Testis (tissue), 3 donors: Measurements from ENCODE around the gene CYYR1. TPM values are rescaled to one million over a fixed set of nuclear protein-coding genes. Genes with fewer than 3 reads are reported as not detected.

Source experiments
- DNase-seq: peaks from one replicate; pipeline ENCODE4 v3.0.0-alpha.2; 2019
- H3K27ac ChIP-seq, 2 donors: fragments of 200-600 bp; sonication (generic); one replicate each; pipeline ENCODE4 v1.5.1; 2019
- H3K27me3 ChIP-seq: fragments of 200-600 bp; sonication (generic); one replicate; pipeline ENCODE4 v1.5.1; 2019
- H3K36me3 ChIP-seq: fragments of 200-600 bp; sonication (generic); one replicate; pipeline ENCODE4 v1.5.1; 2017; ENCODE audit warnings: low read depth; ENCODE audit errors: missing control alignments
- H3K4me1 ChIP-seq: fragments of 200-600 bp; sonication (generic); one replicate; pipeline ENCODE4 v1.5.1; 2019
- H3K4me3 ChIP-seq, 2 donors: fragments of 200-600 bp; sonication (generic); one replicate each; pipeline ENCODE4 v1.5.1; 2017 to 2019
- H3K9me3 ChIP-seq: fragments of 200-600 bp; sonication (generic); one replicate; pipeline ENCODE4 v1.5.1; 2017
- CTCF ChIP-seq, 3 experiments: fragments of 450-650 bp in 2 of 3; fragments of 200-600 bp in 1 of 3; sonication (generic) in 1 of 3; IDR thresholded peaks; one replicate each; pipeline ENCODE4 v1.5.1; 2016 to 2019; ENCODE audit warnings: antibody characterized with exemption in 3 of 3, mild to moderate bottlenecking in 2 of 3, moderate library complexity in 1 of 3
- POLR2A ChIP-seq: fragments of 450-650 bp; IDR thresholded peaks from one replicate; pipeline ENCODE4 v1.6.1; 2017; ENCODE audit warnings: antibody characterized with exemption, mild to moderate bottlenecking, moderate library complexity
- WGBS, 2 donors: methylation state at CpG; one replicate each; pipeline ENCODE4 v1.1.5; 2018; 5-methylcytosine and 5-hydroxymethylcytosine counted together
- intact Hi-C: fragments of 100-400 bp; cut with DNase I; formaldehyde crosslinking; loops from one replicate; pipeline ENCODE4 v1.15.1; 2023; ENCODE audit warnings: low total_unique reads
- polyA plus RNA-seq: library from polyadenylated mRNA; stranded (reverse); fragments of 350-450 nt; fragmentation: Illumina TruSeq; extraction: RNeasy Lipid Tissue Mini Kit (QIAGEN cat#74804); gene quantifications from one replicate; pipeline ENCODE4 v1.2.3, GENCODE V29; 2014; ENCODE audit warnings: low read depth, low replicate concordance; ENCODE audit not compliant: insufficient read depth
- total RNA-seq, 2 donors: library from RNA; depleted of rRNA; stranded (reverse); fragments of >200 nt; gene quantifications; one replicate each; pipeline ENCODE4 v1.2.3, GENCODE V29; 2016

The CYYR1 gene
- total and polyA plus RNA-seq, 3 donors from 2014 or later, result 4.4 to 6.1 (median 4.6) TPM

DNA sequence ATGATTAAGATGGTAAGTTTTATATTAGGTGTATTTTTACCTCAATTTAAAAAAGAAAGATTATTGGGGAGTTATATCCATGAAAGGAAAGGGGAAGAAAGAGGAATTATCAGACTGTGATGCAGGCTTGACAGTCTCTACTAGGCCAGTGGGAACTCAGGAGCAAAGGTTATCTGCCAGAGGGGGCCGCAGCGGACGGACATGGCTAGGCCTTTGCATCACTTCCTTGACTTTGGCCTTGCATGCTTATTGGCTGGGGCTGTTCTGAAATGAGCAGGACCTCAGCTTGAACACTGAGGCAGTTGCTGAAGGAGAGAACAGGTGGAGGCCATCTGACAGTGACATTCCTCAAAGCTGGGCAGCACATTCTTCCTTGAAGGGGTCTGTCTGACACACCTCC, 150.9 kb downstream of the CYYR1 start:
- Histone ChIP-seq H3K36me3 (no peaks in the 10 kb centered on the region), H3K9me3 (no peaks in the 10 kb centered on the region), H3K27me3 (no peaks in the 10 kb centered on the region), H3K4me3 (no peak overlapping the region), H3K4me1 (no peaks in the 10 kb centered on the region), H3K27ac (no peak overlapping the region)
- WGBS, 2 donors, result 50 to 62% methylated on average over 3 of the region's 3 CpGs
- no peak for TF ChIP-seq POLR2A
- TF ChIP-seq CTCF (IDR thresholded peaks at IDR 0.05), result no peak
- DNase-seq, result no peak
- intact Hi-C loops, result no loop called here

GRCh38 chr21:26421724-26422123, 151.4 kb downstream of the CYYR1 start:
- intact Hi-C loops, result no loop called here
- 82 to 97% methylated on average over 1 of the region's 1 CpG for WGBS, 2 donors

More at GRCh38 chr21:26421724-26422123, 151.4 kb downstream of the CYYR1 start:
- Histone ChIP-seq H3K36me3 (no peaks in the 10 kb centered on the region), H3K9me3 (no peaks in the 10 kb centered on the region), H3K4me3 (no peak overlapping the region), H3K4me1 (no peaks in the 10 kb centered on the region), H3K27ac (no peak overlapping the region), H3K27me3 (no peaks in the 10 kb centered on the region)
- TF ChIP-seq POLR2A, result no peak
- no peak for TF ChIP-seq CTCF (IDR thresholded peaks at IDR 0.05)
- no peak for DNase-seq
